Measurements from ENCODE around the gene KLF7. TPM values are rescaled to one million over a fixed set of nuclear protein-coding genes. Genes with fewer than 3 reads are reported as not detected.

Gene KLF7
- total RNA-seq, 1 experiment from 2014 or later = 32.2 TPM

- DNase-seq = no peak
- H3K56ac ChIP-seq (ENCODE audit: insufficient read length, low read depth, low read length) = no peak overlapping the region
Measured at GRCh38 chr2:207049122-207049521, 116.6 kb downstream of the KLF7 start.

More at GRCh38 chr2:207049122-207049521, 116.6 kb downstream of the KLF7 start:
- Histone ChIP-seq H3K23ac (ENCODE audit: insufficient read length, low read depth, low read length) (no peak overlapping the region), H3K23me2 (ENCODE audit: insufficient read length, low read depth, low read length, poor library complexity, severe bottlenecking) (no peaks in the 10 kb centered on the region), H3K27me3 (ENCODE audit: insufficient read depth, low read length) (no peaks in the 10 kb centered on the region), H3K79me2 (ENCODE audit: insufficient read depth, low read length) (no peaks in the 10 kb centered on the region), H3K14ac (ENCODE audit: insufficient read depth, low read length) (no peak overlapping the region), H2BK5ac (ENCODE audit: insufficient read length, low read length) (no peak overlapping the region), H3K4me2 (ENCODE audit: insufficient read depth, insufficient read length, low read length) (no peak overlapping the region), H4K91ac (ENCODE audit: insufficient read length, low read depth, low read length) (no peak overlapping the region), H2BK15ac (ENCODE audit: low read depth, low read length) (no peak overlapping the region), H4K8ac (replicated peaks; ENCODE audit: insufficient read length, low read depth, low read length) (no peak overlapping the region), H3K9ac (ENCODE audit: extremely low read depth, insufficient read length, low read length) (no peak overlapping the region), H3K4ac (ENCODE audit: low read depth, low read length) (no peak overlapping the region), H2AK5ac (ENCODE audit: insufficient read length, low read length) (no peak overlapping the region), H3K9me3 (ENCODE audit: control insufficient read depth, low read depth, low read length) (no peaks in the 10 kb centered on the region), H4K20me1 (ENCODE audit: control insufficient read depth, insufficient read depth, insufficient read length) (no peaks in the 10 kb centered on the region), H2BK120ac (ENCODE audit: low read depth, low read length, poor library complexity, severe bottlenecking) (no peak overlapping the region), H4K5ac (ENCODE audit: insufficient read length, low read depth, low read length) (no peak overlapping the region), H3K4me1 (ENCODE audit: insufficient read depth, low read length) (peaks cover 4% of the 10 kb centered on the region; the same call in 1 of the 2 replicates), H2AFZ (ENCODE audit: low read length) (no peak overlapping the region), H2BK12ac (ENCODE audit: insufficient read length, low read depth, low read length) (no peak overlapping the region), H3K18ac (ENCODE audit: insufficient read length, low read depth, low read length) (no peak overlapping the region), H3K79me1 (ENCODE audit: insufficient read depth, low read depth, low read length, poor library complexity, severe bottlenecking) (no peaks in the 10 kb centered on the region), H3K27ac (ENCODE audit: insufficient read length, low read depth, low read length) (no peak overlapping the region), H3T11ph (ENCODE audit: low read length) (no peak overlapping the region), H2BK20ac (ENCODE audit: low read depth, low read length, poor library complexity, severe bottlenecking) (no peak overlapping the region)
- Mint-ChIP-seq H3K36me3 (ENCODE audit: insufficient read depth in 1 of 3, low read depth in 3 of 3) (peaks cover 0 to 2% (median 0%) of the 10 kb centered on the region in 3 experiments; a peak in 1 of 7 replicates), H3K4me1 (peaks cover 18 to 30% of the 10 kb centered on the region in 2 experiments), H3K4me3 (no peak overlapping the region), H3K9me3 (no peaks in the 10 kb centered on the region; a peak in 1 of 5 replicates), H3K27ac (no peak overlapping the region), H3K27me3 (ENCODE audit: low read depth) (peaks cover 1% of the 10 kb centered on the region; the same call in 1 of the 2 replicates)
- TF ChIP-seq CTCF (conservative IDR thresholded peaks at IDR 0.05) = no peak
- no CpG with 5 or more reads among the region's 5 CpGs for WGBS (ENCODE audit: extremely low coverage, insufficient read length, low lambda C conversion rate)
